AG04449 (cell line): ENCODE measurements around the gene TMPRSS13.
A peak's percentile ranks its signal among the peaks of the same experiment; 100 is the strongest.

ENCODE experiments used
- CTCF ChIA-PET: fragments of 350-600 bp; formaldehyde crosslinking; extraction: SDS; loops from one replicate; lab custom pipeline; 2021; ENCODE audit warnings: antibody characterized with exemption; lab: Yijun Ruan, JAX
- POLR2A ChIA-PET: fragments of 400-600, 350-600 bp; formaldehyde crosslinking; extraction: SDS; loops from one replicate; lab custom pipeline; 2020; ENCODE audit warnings: antibody characterized with exemption, inconsistent platforms; lab: Yijun Ruan, JAX
- DNase-seq: peaks from one replicate; pipeline ENCODE4 v3.0.0-alpha.2; 2010; ENCODE audit warnings: low read depth, low spot score
- H3K4me3 ChIP-seq: 2 replicates; pipeline ENCODE4 v1.5.1; 2011; ENCODE audit warnings: low read depth, mild to moderate bottlenecking, control low read depth, low read length
- CTCF ChIP-seq: IDR thresholded peaks from one replicate; pipeline ENCODE4 v1.5.1; 2011; ENCODE audit warnings: mild to moderate bottlenecking, moderate library complexity, low read length, control low read depth, inconsistent platforms; ENCODE audit not compliant: insufficient read depth; ENCODE audit errors: missing control alignments

TMPRSS13 gene

DNA sequence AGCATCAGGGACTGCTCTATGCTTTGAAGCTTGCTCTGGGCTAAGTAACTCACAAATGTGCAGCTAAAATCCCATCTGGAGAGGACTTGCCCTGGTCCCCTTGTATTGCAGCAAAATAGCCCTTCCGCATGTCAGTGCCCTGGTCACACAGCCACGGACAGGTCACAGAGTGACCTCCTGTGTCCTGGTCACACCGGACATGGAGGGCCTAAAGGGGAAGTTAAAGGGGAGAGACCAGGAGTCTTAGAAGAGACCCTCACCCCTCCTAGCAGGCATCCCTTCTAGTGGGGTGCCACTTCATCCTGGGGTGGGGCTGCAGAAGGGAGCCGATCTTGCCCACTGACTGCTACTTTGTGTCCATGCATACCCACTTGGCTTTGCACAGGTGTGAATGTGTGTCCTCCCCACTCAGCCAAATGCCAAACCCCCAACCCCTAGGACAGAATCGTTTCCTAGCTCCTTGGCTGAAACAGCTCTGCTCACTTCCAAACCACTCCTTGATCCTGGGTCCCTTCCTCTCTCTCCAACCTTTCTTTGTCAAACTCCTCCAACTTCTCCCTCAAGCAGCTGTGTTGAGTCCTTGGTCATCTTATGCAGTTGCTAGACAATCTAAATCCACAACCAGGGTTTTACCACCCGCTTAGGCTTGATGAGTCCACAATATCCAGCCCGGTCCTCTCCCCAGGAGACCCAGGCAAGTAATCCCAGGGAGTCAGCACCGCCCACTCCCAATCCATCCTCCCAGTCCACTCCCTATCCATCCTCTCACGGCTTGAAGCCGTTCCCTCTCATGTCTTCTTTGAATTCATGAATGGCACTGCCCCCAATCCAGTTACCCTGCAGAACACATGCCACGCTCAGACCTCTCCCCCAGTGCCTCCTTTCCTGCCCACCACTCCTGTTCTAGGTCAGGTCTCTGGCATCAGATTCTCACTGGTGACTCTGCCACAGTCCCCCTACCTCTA is 49.4 kb downstream of the TMPRSS13 start:
- no peak for TF ChIP-seq CTCF
- POLR2A ChIA-PET, result no interaction called here
- DNase-seq, result no peak
- no peak overlapping the region for H3K4me3 ChIP-seq
- CTCF ChIA-PET, result no interaction called here

GRCh38 chr11:117878939-117879475 is 50.2 kb downstream of the TMPRSS13 start:
- TF ChIP-seq CTCF, result no peak
- POLR2A ChIA-PET, result no interaction called here
- no peak for DNase-seq
- H3K4me3 ChIP-seq, result no peak overlapping the region
- CTCF ChIA-PET, result no interaction called here

DNA sequence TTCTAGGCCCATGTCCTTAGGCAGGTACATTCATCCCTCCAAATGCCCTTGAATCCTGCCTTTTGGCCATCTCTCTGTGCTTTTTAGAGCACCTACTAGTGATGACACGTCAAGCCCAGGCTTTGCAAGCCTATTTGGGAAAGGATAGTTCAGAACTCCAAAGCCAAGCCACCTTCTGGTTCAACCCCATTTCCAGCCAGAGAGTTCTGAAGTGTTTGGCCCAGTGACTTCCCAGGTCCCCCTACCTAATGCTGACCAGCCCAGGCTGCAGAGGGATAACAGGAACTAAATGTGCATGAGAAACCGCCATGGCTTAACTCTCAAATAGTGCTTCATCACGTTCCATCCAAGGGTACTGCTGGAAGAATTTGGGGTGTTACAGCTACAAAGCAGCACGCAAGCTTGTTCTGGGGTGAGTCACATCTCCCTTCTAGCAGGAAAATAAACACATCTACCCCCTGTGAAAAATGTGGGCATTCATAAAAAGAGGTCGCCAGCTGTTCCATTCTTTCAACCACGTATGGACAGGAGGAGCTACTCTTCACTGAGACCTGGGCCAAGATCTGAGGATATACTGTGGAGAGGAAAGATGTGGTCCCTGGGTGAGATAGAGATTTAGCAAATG is 50.8 kb downstream of the TMPRSS13 start:
- CTCF ChIA-PET, result interaction anchor here (1.9 kb wide), 1 partner anchor 35 kb away, joined by 9 read pairs; no protein-coding TSS in a partner anchor
- POLR2A ChIA-PET, result no interaction called here

GRCh38 chr11:117877120-117877784 is 52.0 kb downstream of the TMPRSS13 start:
- H3K4me3 ChIP-seq, result peak overlapping the region; percentile 34
- TF ChIP-seq CTCF, result no peak
- DNase-seq, result no peak
- POLR2A ChIA-PET, result interaction anchor here (0.9 kb wide), 1 partner anchor 8 kb away, joined by 3 read pairs; no protein-coding TSS in a partner anchor
- CTCF ChIA-PET, result interaction anchor here (1.2 to 1.9 kb wide), 2 partner anchors 34 to 70 kb away, joined by 3 to 9 read pairs; no protein-coding TSS in a partner anchor

More for the DNA sequence above, 50.8 kb downstream of the TMPRSS13 start:
- H3K4me3 ChIP-seq, result no peak overlapping the region
- TF ChIP-seq CTCF, result no peak
- DNase-seq, result no peak

DNA sequence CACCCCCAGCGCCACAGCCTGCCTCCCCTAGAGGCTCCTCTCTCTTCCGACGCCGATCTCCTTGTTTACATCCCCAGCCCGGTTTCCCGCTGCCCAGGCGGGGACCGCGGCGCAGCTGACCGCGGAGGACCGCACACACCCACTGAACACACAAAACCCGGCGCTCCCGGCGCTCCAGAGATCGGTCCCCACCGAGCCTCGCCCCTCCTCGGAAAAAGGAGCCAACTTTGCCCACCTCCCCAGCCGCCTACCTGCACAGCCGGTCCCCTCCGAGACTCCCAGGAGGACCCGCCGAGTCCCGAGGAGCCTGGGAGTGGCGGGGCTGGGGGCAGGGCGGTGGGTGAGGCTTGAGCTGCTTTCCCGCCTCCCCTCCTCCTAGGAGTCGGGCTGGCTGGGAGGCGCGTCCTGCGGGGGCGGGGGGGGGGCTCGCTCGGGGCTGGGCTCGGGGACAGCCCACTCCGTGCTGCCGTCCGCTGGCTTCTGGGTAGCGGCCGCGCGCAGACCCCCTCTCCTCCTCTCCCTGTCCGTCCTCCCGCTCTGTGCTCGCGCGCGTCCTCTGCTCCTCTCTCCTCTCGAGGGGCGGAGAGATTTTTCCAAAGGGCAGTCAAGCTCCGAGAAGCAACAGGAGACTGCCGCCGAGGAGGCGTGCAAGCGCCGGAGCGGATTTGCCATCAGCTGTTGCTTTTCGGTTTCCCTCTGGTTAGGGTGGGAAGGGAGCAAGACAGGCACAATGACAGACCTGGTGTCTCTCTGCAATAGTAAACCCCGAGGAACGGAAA is 52.7 kb downstream of the TMPRSS13 start, which contains the start of gene FXYD6:
FXYD6 (minus strand) TSS at position 318 of the 779 bp plus-strand sequence. CDS start 33,882 bp downstream, outside the sequence.
- POLR2A ChIA-PET, result interaction anchor here (0.9 to 1.0 kb wide), 2 partner anchors 9 kb away, joined by 3 read pairs; no protein-coding TSS in a partner anchor
- CTCF ChIA-PET, result interaction anchor here (1.2 to 1.9 kb wide), 2 partner anchors 33 to 71 kb away, joined by 3 to 9 read pairs; no protein-coding TSS in a partner anchor
- no peak for TF ChIP-seq CTCF
- DNase-seq, result no peak
- H3K4me3 ChIP-seq, result peak within 1 kb of the TSS; percentile 37
